ENCODE results near the gene SLAMF9. TPM values are rescaled to one million over a fixed set of nuclear protein-coding genes. Genes with fewer than 3 reads are reported as not detected.

SLAMF9 gene
- total RNA-seq, 1 experiment from 2014 or later = not detected

DNA sequence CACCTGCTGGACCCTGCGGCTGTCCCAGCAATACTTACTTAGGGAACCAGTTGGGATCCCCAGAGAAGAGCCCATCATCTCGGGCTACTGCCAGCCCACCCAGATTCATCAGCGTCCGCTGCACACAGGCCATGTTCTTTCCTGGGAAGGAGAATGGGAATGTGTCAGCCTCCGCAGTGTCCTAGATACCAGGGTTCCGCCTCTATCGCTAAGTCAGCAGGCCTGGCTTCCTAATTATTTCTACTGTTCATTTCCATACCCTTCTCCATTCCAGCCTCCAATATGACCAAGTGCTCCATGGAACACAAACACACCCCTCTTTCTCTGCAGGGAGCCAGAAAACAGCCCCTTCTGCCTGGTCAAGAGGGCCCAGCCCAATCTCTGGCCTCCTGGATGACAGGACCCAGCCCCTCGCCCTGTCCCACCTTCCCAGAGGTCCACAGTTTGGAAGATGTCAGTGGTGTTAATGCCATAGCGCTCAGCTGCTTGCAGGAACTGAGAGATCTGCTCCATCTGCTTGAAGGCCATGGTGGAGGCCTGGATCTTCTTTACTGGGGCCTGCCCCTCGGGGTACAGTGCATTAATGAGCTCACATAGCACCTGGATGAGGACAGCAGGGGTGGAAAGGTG is 34.7 kb downstream of the SLAMF9 start:
- Mint-ChIP-seq H3K4me3 (no peak overlapping the region), H3K36me3 (ENCODE audit: insufficient read depth in 1 of 3, low read depth in 3 of 3) (peaks cover 0 to 35% (median 20%) of the 10 kb centered on the region in 3 experiments; a peak in 5 of 7 replicates), H3K27me3 (ENCODE audit: low read depth) (peaks cover 9% of the 10 kb centered on the region), H3K4me1 (peaks cover 51 to 56% of the 10 kb centered on the region in 2 experiments), H3K27ac (no peak overlapping the region), H3K9me3 (no peaks in the 10 kb centered on the region; a peak in 1 of 5 replicates)
- Histone ChIP-seq H3T11ph (ENCODE audit: low read length) (no peak overlapping the region), H3K9ac (ENCODE audit: extremely low read depth, insufficient read length, low read length) (no peak overlapping the region), H3K56ac (ENCODE audit: insufficient read length, low read depth, low read length) (no peak overlapping the region), H3K79me1 (ENCODE audit: insufficient read depth, low read depth, low read length, poor library complexity, severe bottlenecking) (no peaks in the 10 kb centered on the region), H2BK20ac (ENCODE audit: low read depth, low read length, poor library complexity, severe bottlenecking) (no peak overlapping the region), H2AK5ac (ENCODE audit: insufficient read length, low read length) (no peak overlapping the region), H3K79me2 (ENCODE audit: insufficient read depth, low read length) (no peaks in the 10 kb centered on the region), H3K18ac (ENCODE audit: insufficient read length, low read depth, low read length) (no peak overlapping the region), H2BK15ac (ENCODE audit: low read depth, low read length) (no peak overlapping the region), H4K91ac (ENCODE audit: insufficient read length, low read depth, low read length) (no peak overlapping the region), H3K4ac (ENCODE audit: low read depth, low read length) (no peak overlapping the region), H2AFZ (ENCODE audit: low read length) (no peak overlapping the region), H3K23me2 (ENCODE audit: insufficient read length, low read depth, low read length, poor library complexity, severe bottlenecking) (peaks cover 3% of the 10 kb centered on the region), H2BK120ac (ENCODE audit: low read depth, low read length, poor library complexity, severe bottlenecking) (no peak overlapping the region), H4K8ac (replicated peaks; ENCODE audit: insufficient read length, low read depth, low read length) (no peak overlapping the region), H4K20me1 (ENCODE audit: control insufficient read depth, insufficient read depth, insufficient read length) (no peaks in the 10 kb centered on the region), H3K4me1 (ENCODE audit: insufficient read depth, low read length) (peaks cover 9% of the 10 kb centered on the region; the same call in 1 of the 2 replicates), H3K9me3 (ENCODE audit: control insufficient read depth, low read depth, low read length) (no peaks in the 10 kb centered on the region), H4K5ac (ENCODE audit: insufficient read length, low read depth, low read length) (no peak overlapping the region), H2BK5ac (ENCODE audit: insufficient read length, low read length) (no peak overlapping the region), H3K23ac (ENCODE audit: insufficient read length, low read depth, low read length) (no peak overlapping the region), H2BK12ac (ENCODE audit: insufficient read length, low read depth, low read length) (no peak overlapping the region), H3K27me3 (ENCODE audit: insufficient read depth, low read length) (no peaks in the 10 kb centered on the region), H3K4me2 (ENCODE audit: insufficient read depth, insufficient read length, low read length) (no peak overlapping the region), H3K14ac (ENCODE audit: insufficient read depth, low read length) (no peak overlapping the region), H3K27ac (ENCODE audit: insufficient read length, low read depth, low read length) (no peak overlapping the region)
- TF ChIP-seq, protein P1, sequence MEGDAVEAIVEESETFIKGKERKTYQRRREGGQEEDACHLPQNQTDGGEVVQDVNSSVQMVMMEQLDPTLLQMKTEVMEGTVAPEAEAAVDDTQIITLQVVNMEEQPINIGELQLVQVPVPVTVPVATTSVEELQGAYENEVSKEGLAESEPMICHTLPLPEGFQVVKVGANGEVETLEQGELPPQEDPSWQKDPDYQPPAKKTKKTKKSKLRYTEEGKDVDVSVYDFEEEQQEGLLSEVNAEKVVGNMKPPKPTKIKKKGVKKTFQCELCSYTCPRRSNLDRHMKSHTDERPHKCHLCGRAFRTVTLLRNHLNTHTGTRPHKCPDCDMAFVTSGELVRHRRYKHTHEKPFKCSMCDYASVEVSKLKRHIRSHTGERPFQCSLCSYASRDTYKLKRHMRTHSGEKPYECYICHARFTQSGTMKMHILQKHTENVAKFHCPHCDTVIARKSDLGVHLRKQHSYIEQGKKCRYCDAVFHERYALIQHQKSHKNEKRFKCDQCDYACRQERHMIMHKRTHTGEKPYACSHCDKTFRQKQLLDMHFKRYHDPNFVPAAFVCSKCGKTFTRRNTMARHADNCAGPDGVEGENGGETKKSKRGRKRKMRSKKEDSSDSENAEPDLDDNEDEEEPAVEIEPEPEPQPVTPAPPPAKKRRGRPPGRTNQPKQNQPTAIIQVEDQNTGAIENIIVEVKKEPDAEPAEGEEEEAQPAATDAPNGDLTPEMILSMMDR (conservative IDR thresholded peaks at IDR 0.05) = no peak
- no CpG with 5 or more reads among the region's 10 CpGs for WGBS (ENCODE audit: extremely low coverage, insufficient read length, low lambda C conversion rate)
- no peak for DNase-seq

Measured in H9 (cell line).